Gastrocnemius medialis (tissue), 4 donors: ENCODE results near the gene ZNF516.

Experiments
- CTCF ChIP-seq, 5 experiments: fragments of 450-650 bp in 3 of 5; fragments of 200-600 bp in 2 of 5; sonication (generic) in 2 of 5; IDR thresholded peaks in 4 of 5; conservative IDR thresholded peaks in 1 of 5; 1 replicate in 4 of 5; 2 replicates in 1 of 5; pipeline ENCODE4 v1.5.1; 2016 to 2019; ENCODE audit warnings: antibody characterized with exemption in 5 of 5, mild to moderate bottlenecking in 3 of 5, moderate library complexity in 3 of 5
- POLR2A ChIP-seq, 2 donors: fragments of 450-650 bp; IDR thresholded peaks; one replicate each; pipeline ENCODE4 v1.6.1; 2017; ENCODE audit warnings: antibody characterized with exemption in 2 of 2, mild to moderate bottlenecking in 2 of 2, moderate library complexity in 2 of 2

GRCh38 chr18:76387608-76388007 lies 107.4 kb downstream of the ZNF516 start:
- TF ChIP-seq CTCF (IDR thresholded peaks at IDR 0.05 in 4 of 5, conservative IDR thresholded peaks at IDR 0.05 in 1 of 5) (no peak), POLR2A (IDR thresholded peaks at IDR 0.05) (no peak)
